ENCODE measurements around the gene PLTP. TPM values are rescaled to one million over a fixed set of nuclear protein-coding genes. Genes with fewer than 3 reads are reported as not detected.

Gene PLTP
- total RNA-seq, 6 experiments from 2014 or later, result 9.6 to 70.2 (median 35.6) TPM

DNA sequence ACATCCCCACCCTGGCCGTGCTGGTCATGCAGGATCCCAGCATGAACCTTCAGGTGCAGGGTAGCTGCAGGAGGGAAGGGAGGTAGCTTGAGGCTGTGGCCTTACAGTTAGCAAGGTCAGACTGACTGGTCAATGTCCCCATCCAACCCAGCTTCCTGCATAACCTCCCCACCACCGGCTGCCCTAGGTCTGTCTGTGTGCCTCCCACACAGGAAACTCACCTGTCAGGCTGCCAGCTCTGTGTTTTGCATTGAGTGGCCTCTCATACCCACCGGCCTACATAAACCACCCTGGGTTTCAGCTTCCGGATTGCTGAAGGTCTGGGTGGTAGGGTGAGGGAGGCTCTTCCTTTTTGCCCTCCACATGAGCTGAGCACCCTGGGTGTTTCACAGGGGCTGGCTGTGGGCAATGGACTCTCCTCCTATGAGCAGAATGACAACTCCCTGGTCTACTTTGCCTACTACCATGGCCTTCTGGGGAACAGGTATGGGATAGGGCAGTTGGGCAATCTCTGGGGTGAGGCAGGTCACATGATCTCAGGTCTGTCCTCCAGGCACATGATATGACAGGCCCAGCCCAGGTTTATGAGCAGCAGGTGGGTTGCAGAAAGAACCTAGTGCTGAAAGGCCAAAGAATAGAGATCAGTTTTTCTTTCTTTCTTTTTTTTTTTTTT lies 19.0 kb downstream of the PLTP start:
- TF ChIP-seq POLR2A (IDR thresholded peaks at IDR 0.05), result no peak
- no peak for TF ChIP-seq CTCF (IDR thresholded peaks at IDR 0.05)
- Histone ChIP-seq H3K36me3 (peaks cover 0 to 38% (median 19%) of the 10 kb centered on the region in 4 donors), H3K9me3 (no peaks in the 10 kb centered on the region), H3K27me3 (no peaks in the 10 kb centered on the region), H3K27ac (no peak overlapping the region), H3K4me1 (peaks cover 0 to 38% (median 6%) of the 10 kb centered on the region in 4 donors), H3K4me3 (no peak overlapping the region)
- WGBS (ENCODE audit: insufficient coverage, low coverage, low lambda C conversion rate, missing lambda C conversion rate), result 63% methylated on average over 1 of the region's 4 CpGs
- intact Hi-C loops (cut with DNase I), result loop anchor here in 1 of 2 donors (10.0 kb wide), 1 partner anchor 52 kb away; no protein-coding TSS in a partner anchor
- peak in 1 of 3 donors; percentile 28 for DNase-seq
- no peak for ATAC-seq

DNA sequence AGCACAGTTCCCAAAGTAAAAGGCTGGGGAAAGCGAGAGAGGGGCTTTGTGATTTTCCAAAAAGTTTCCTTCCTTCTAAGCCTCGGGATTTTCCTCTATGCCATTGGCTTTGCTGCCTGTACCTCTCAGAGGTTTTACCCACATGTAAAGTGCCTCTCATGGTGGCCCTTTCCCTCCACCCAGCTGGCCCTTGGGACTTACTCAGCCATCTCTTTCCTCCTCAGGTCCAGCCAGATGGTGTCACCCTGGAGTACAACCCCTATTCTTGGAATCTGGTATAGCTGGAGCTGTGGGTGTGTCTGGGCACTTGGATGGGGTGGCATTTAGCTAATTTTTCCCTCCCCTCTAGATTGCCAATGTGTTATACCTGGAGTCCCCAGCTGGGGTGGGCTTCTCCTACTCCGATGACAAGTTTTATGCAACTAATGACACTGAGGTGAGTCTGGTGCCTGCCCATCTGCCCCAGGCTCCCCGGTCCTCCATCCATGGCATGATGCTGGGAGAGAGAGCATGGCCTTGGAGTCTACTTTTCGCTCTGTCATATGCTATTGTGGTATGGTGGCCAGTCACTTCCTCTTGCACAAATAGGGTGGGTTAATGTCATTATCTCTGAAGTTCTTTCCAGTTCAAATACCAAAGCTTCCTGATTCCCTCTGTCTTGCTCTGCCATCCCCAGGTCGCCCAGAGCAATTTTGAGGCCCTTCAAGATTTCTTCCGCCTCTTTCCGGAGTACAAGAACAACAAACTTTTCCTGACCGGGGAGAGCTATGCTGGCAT lies 19.7 kb downstream of the PLTP start:
- TF ChIP-seq POLR2A (IDR thresholded peaks at IDR 0.05) (no peak), CTCF (IDR thresholded peaks at IDR 0.05) (peak in 1 of 4 donors; percentile 6)
- Histone ChIP-seq H3K36me3 (peaks cover 0 to 34% (median 17%) of the 10 kb centered on the region in 4 donors), H3K4me1 (peaks cover 0 to 38% (median 6%) of the 10 kb centered on the region in 4 donors), H3K27me3 (no peaks in the 10 kb centered on the region), H3K9me3 (no peaks in the 10 kb centered on the region), H3K4me3 (peak overlapping the region; percentile 75 to 93 (median 77)), H3K27ac (peak overlapping the region in 2 of 3 donors; percentile 81 to 82)
- peak in 1 of 4 donors; percentile 23 for ATAC-seq
- intact Hi-C loops (cut with DNase I), result loop anchor here in 1 of 2 donors (10.0 kb wide), 1 partner anchor 53 kb away; no protein-coding TSS in a partner anchor
- no peak for DNase-seq
- 56% methylated on average over 8 of the region's 9 CpGs for WGBS (ENCODE audit: insufficient coverage, low coverage, low lambda C conversion rate, missing lambda C conversion rate)

GRCh38 chr20:45890985-45891983 lies 20.7 kb downstream of the PLTP start, which contains the start of the genes CTSA and NEURL2:
Gene CTSA (plus strand): TSS chr20:45891335. CDS start chr20:45891569, 234 bp downstream.
Gene NEURL2 (minus strand): TSS chr20:45891208. CDS start chr20:45890991, 217 bp downstream.
- DNase-seq, result peak; percentile 95 to 97 (median 97)
- H3K27ac ChIP-seq, result peak within 1 kb of the TSS; percentile 75 to 82 (median 81)
- H3K4me1 ChIP-seq, result peaks cover 0 to 38% (median 6%) of the 10 kb centered on the region in 4 donors
- no peaks in the 10 kb centered on the region for H3K9me3 ChIP-seq
- 3% methylated on average over 5 of the region's 78 CpGs for WGBS (ENCODE audit: insufficient coverage, low coverage, low lambda C conversion rate, missing lambda C conversion rate)
- peak within 1 kb of the TSS; percentile 75 to 93 (median 77) for H3K4me3 ChIP-seq
- TF ChIP-seq CTCF (IDR thresholded peaks at IDR 0.05) (peak in 1 of 4 donors; percentile 15), POLR2A (IDR thresholded peaks at IDR 0.05) (peak; percentile 80)
- intact Hi-C loops (cut with DNase I), result loop anchor here in 1 of 2 donors (10.0 kb wide), 1 partner anchor 54 kb away; no protein-coding TSS in a partner anchor
- peak; percentile 82 to 89 (median 84) for ATAC-seq
- H3K27me3 ChIP-seq, result no peaks in the 10 kb centered on the region
- H3K36me3 ChIP-seq, result peaks cover 0 to 29% (median 12%) of the 10 kb centered on the region in 4 donors
